Measurements from ENCODE around the gene UBE2E1.

UBE2E1 gene

DNA sequence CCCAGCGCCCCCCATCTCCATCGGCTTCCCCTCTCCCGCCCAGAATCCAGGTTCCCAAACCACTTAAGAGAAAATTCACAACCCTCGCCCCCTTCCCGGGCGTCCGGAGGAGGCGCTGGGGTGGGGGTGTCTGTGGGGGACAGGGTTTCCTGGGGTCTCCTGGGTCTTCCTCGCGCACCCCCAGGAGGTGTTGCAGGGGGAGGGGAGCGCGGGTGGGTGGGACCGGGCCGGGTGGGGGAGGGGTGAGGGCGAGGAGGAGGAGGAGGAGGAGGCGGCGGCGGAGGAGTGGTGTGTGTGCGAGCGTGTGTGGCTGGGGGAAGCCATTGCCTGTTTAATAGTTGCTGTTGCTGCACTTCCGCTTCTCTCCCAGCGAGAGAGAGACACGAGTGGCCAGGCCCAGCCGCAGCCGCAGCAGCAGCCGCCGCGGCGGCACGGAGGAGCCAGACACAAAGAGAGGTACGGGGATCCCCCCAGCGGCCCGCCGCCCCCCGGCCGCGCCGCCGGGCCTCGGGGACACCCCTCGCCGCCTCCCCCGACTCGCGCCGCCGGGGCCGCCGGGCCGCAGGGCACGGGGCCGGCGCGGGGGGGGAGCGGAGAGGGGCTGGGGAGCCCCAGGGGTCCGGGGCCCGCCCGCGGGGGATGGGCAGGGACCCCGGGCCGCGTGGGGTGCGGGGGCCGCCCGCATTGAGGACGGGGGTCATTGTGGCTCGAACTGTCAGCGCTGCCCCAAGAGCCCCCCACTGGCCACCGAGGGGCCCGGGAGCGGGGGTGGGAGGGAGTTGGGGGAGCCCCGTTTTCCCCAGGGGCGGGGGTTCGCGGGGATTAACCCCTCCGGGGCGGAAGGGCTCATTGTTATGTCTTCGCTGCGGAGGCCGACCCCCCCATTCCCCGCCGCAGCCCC is at the start of gene UBE2E1:
TSS of gene UBE2E1 (plus strand) at position 323 of the 901 bp plus-strand sequence. CDS start 1,315 bp downstream, outside the sequence.
- Histone ChIP-seq H2AFZ (ENCODE audit: low read length) (peak within 1 kb of the TSS; percentile 96), H3K36me3 (ENCODE audit: insufficient read depth, low read length) (no peaks in the 10 kb centered on the region), H3K79me2 (ENCODE audit: insufficient read depth, low read length) (peaks cover 48% of the 10 kb centered on the region), H3K4me1 (ENCODE audit: insufficient read depth, low read length, poor library complexity, severe bottlenecking) (peaks cover 40% of the 10 kb centered on the region), H3K4me2 (ENCODE audit: low read depth, low read length, poor library complexity, severe bottlenecking) (peak within 1 kb of the TSS; percentile 99), H3K9ac (ENCODE audit: low read depth, low read length, poor library complexity, severe bottlenecking) (peak within 1 kb of the TSS; percentile 95), H4K20me1 (ENCODE audit: insufficient read depth, low read length, poor library complexity, severe bottlenecking) (peaks cover 40% of the 10 kb centered on the region), H3F3A (ENCODE audit: low read depth) (peaks cover 19% of the 10 kb centered on the region), H3K4me3 (ENCODE audit: low read length, poor library complexity, severe bottlenecking) (peak within 1 kb of the TSS; percentile 88), H3K9me3 (ENCODE audit: insufficient read depth, low read depth, low read length) (no peaks in the 10 kb centered on the region), H3K9me2 (replicated peaks; ENCODE audit: low read depth, low read length) (no peaks in the 10 kb centered on the region), H3K27me3 (ENCODE audit: insufficient read depth, low read length, poor library complexity, severe bottlenecking) (no peaks in the 10 kb centered on the region)
- TF ChIP-seq, protein P1, sequence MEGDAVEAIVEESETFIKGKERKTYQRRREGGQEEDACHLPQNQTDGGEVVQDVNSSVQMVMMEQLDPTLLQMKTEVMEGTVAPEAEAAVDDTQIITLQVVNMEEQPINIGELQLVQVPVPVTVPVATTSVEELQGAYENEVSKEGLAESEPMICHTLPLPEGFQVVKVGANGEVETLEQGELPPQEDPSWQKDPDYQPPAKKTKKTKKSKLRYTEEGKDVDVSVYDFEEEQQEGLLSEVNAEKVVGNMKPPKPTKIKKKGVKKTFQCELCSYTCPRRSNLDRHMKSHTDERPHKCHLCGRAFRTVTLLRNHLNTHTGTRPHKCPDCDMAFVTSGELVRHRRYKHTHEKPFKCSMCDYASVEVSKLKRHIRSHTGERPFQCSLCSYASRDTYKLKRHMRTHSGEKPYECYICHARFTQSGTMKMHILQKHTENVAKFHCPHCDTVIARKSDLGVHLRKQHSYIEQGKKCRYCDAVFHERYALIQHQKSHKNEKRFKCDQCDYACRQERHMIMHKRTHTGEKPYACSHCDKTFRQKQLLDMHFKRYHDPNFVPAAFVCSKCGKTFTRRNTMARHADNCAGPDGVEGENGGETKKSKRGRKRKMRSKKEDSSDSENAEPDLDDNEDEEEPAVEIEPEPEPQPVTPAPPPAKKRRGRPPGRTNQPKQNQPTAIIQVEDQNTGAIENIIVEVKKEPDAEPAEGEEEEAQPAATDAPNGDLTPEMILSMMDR (conservative IDR thresholded peaks at IDR 0.05; ENCODE audit: low read length) = no peak

DNA sequence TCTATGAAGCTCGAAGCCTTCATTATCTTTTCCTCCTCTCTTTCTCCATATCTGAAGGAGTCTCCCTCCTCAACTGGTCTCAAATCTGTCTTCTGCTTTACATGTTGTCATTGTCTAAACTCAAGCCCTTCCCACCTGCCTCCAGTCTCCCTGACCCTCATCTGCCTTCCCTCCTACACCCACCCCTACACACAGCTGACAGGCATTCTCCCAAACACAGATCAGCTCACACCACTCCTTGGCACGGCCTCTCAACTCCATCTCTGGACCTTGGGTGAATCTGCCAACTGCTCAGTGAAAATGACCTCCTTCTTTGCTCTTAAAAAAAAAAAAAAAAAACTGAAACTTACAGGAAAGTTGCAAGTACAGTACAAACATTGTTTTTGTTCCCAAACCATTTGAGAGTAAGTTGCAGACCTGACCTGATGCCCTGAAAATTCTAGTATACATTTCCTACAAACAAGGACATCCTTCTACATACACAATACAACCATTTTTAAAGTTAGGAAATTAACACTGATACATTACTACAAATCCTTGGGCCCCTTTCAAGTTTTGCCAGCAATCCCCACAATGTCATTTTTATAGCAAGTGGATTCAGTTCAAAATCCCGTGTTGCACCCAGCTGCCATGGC is 49.4 kb upstream of the UBE2E1 start:
- no peak overlapping the region for H3K9ac ChIP-seq (ENCODE audit: low read depth, low read length, poor library complexity, severe bottlenecking)
- no peak for TF ChIP-seq EZH2phosphoT487 (IDR thresholded peaks at IDR 0.05; ENCODE audit: borderline replicate concordance)
- TF ChIP-seq, protein P1 (conservative IDR thresholded peaks at IDR 0.05; ENCODE audit: low read length) = no peak
- no peaks in the 10 kb centered on the region for H3K79me2 ChIP-seq (ENCODE audit: insufficient read depth, low read length)
- H3K9me3 ChIP-seq (ENCODE audit: insufficient read depth, low read depth, low read length) = no peaks in the 10 kb centered on the region
- no peak overlapping the region for H3K4me3 ChIP-seq (ENCODE audit: low read length, poor library complexity, severe bottlenecking)
- no peaks in the 10 kb centered on the region for H3K9me2 ChIP-seq (replicated peaks; ENCODE audit: low read depth, low read length)
- H3F3A ChIP-seq (ENCODE audit: low read depth) = peaks cover 7% of the 10 kb centered on the region; the same call in 1 of the 2 replicates
- H2AFZ ChIP-seq (ENCODE audit: low read length) = peak overlapping the region; percentile 58
- H3K36me3 ChIP-seq (ENCODE audit: insufficient read depth, low read length) = no peaks in the 10 kb centered on the region
- H3K4me1 ChIP-seq (ENCODE audit: insufficient read depth, low read length, poor library complexity, severe bottlenecking) = peaks cover 37% of the 10 kb centered on the region
- H4K20me1 ChIP-seq (ENCODE audit: insufficient read depth, low read length, poor library complexity, severe bottlenecking) = no peaks in the 10 kb centered on the region
- H3K4me2 ChIP-seq (ENCODE audit: low read depth, low read length, poor library complexity, severe bottlenecking) = no peak overlapping the region
- H3K27me3 ChIP-seq (ENCODE audit: insufficient read depth, low read length, poor library complexity, severe bottlenecking) = no peaks in the 10 kb centered on the region

DNA sequence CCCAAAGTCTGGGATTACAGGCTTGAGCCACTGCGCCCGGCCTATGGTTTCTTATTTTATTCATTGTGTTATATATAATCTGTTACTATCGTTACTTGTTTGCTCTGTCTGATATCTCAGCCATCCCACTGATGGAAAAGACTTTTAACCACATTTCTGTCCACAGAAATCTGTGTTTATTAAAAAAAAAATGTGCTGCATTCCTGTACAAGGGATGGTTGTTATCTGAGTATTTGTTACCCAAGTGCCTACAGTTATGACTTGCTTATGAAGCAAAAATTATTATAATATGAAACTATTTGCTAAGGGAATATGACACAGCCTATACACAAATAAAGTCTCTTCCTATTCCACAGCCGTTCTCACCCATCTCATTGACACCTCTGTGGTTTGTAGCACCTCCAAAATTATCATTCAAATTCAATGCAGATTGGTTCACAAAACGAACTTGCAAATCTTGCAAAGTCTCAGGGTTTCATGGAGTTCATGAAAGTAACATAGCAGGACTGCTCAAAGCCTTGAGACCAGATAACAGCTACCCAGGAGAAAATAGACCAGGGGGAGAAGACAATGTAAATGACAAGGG is 47.4 kb upstream of the UBE2E1 start:
- no peaks in the 10 kb centered on the region for H4K20me1 ChIP-seq (ENCODE audit: insufficient read depth, low read length, poor library complexity, severe bottlenecking)
- no peaks in the 10 kb centered on the region for H3K36me3 ChIP-seq (ENCODE audit: insufficient read depth, low read length)
- H3K79me2 ChIP-seq (ENCODE audit: insufficient read depth, low read length) = no peaks in the 10 kb centered on the region
- no peaks in the 10 kb centered on the region for H3K27me3 ChIP-seq (ENCODE audit: insufficient read depth, low read length, poor library complexity, severe bottlenecking)
- no peaks in the 10 kb centered on the region for H3K9me3 ChIP-seq (ENCODE audit: insufficient read depth, low read depth, low read length)
- no peak overlapping the region for H3K4me2 ChIP-seq (ENCODE audit: low read depth, low read length, poor library complexity, severe bottlenecking)
- H2AFZ ChIP-seq (ENCODE audit: low read length) = no peak overlapping the region
- H3K4me3 ChIP-seq (ENCODE audit: low read length, poor library complexity, severe bottlenecking) = no peak overlapping the region
- peaks cover 17% of the 10 kb centered on the region for H3F3A ChIP-seq (ENCODE audit: low read depth)
- H3K4me1 ChIP-seq (ENCODE audit: insufficient read depth, low read length, poor library complexity, severe bottlenecking) = peaks cover 42% of the 10 kb centered on the region
- H3K9ac ChIP-seq (ENCODE audit: low read depth, low read length, poor library complexity, severe bottlenecking) = no peak overlapping the region
- H3K9me2 ChIP-seq (replicated peaks; ENCODE audit: low read depth, low read length) = no peaks in the 10 kb centered on the region
- TF ChIP-seq EZH2phosphoT487 (IDR thresholded peaks at IDR 0.05; ENCODE audit: borderline replicate concordance) = no peak
- TF ChIP-seq, protein P1 (conservative IDR thresholded peaks at IDR 0.05; ENCODE audit: low read length) = no peak
